HEK293T (cell line): ENCODE data around the gene PTPN13.

ENCODE experiments used
- CTCF ChIA-PET: fragments of 350-600 bp; formaldehyde crosslinking; extraction: SDS; loops from one replicate; lab custom pipeline; 2021; ENCODE audit warnings: antibody characterized with exemption, inconsistent platforms; lab: Yijun Ruan, JAX
- POLR2A ChIA-PET: fragments of 350-600 bp; formaldehyde crosslinking; extraction: SDS; loops from one replicate; lab custom pipeline; 2020; ENCODE audit warnings: antibody characterized with exemption, inconsistent platforms; lab: Yijun Ruan, JAX
- DNase-seq: peaks from one replicate; pipeline ENCODE4 v3.0.0; 2012; ENCODE audit warnings: mixed read lengths; ENCODE audit errors: extremely low spot score
- ARNT ChIP-seq: fragments of 450-650 bp; IDR thresholded peaks from 2 replicates; pipeline ENCODE4 v1.6.1; 2017; ENCODE audit warnings: mild to moderate bottlenecking
- BHLHE40 ChIP-seq: fragments of 450-650 bp; IDR thresholded peaks from 2 replicates; pipeline ENCODE4 v1.6.1; 2016; ENCODE audit warnings: mild to moderate bottlenecking, moderate library complexity, borderline replicate concordance
- CTBP1 ChIP-seq: fragments of 450-650 bp; IDR thresholded peaks from 2 replicates; pipeline ENCODE4 v1.6.1; 2016; ENCODE audit warnings: borderline replicate concordance
- ELF4 ChIP-seq: fragments of 450-650 bp; IDR thresholded peaks from 2 replicates; pipeline ENCODE4 v1.6.1; 2017; ENCODE audit warnings: antibody characterized with exemption
- FOXA1 ChIP-seq: fragments of 450-650 bp; IDR thresholded peaks from 2 replicates; pipeline ENCODE4 v1.6.1; 2016; ENCODE audit warnings: mild to moderate bottlenecking
- FOXK2 ChIP-seq: fragments of 450-650 bp; IDR thresholded peaks from 2 replicates; pipeline ENCODE4 v1.6.1; 2016; ENCODE audit warnings: mild to moderate bottlenecking
- FOXM1 ChIP-seq: fragments of 450-650 bp; IDR thresholded peaks from 2 replicates; pipeline ENCODE4 v1.6.1; 2017; ENCODE audit warnings: mild to moderate bottlenecking, borderline replicate concordance
- HDGF ChIP-seq: fragments of 450-650 bp; IDR thresholded peaks from 2 replicates; pipeline ENCODE4 v1.6.1; 2017; ENCODE audit warnings: antibody characterized with exemption, borderline replicate concordance
- L3MBTL2 ChIP-seq: fragments of 450-650 bp; conservative IDR thresholded peaks from 2 replicates; pipeline ENCODE4 v1.6.1; 2016; ENCODE audit warnings: mild to moderate bottlenecking
- LEF1 ChIP-seq: fragments of 450-650 bp; IDR thresholded peaks from 2 replicates; pipeline ENCODE4 v1.6.1; 2017; ENCODE audit warnings: mild to moderate bottlenecking, borderline replicate concordance
- NFRKB ChIP-seq: fragments of 450-650 bp; IDR thresholded peaks from 2 replicates; pipeline ENCODE4 v1.6.1; 2016; ENCODE audit warnings: mild to moderate bottlenecking, moderate library complexity
- SP1 ChIP-seq: fragments of 450-650 bp; IDR thresholded peaks from 2 replicates; pipeline ENCODE4 v1.6.1; 2017
- SUZ12 ChIP-seq: fragments of 450-650 bp; IDR thresholded peaks from 2 replicates; pipeline ENCODE4 v1.6.1; 2016; ENCODE audit warnings: mild to moderate bottlenecking
- TARDBP ChIP-seq: fragments of 450-650 bp; IDR thresholded peaks from 2 replicates; pipeline ENCODE4 v1.6.1; 2016
- ZNF384 ChIP-seq: fragments of 450-650 bp; IDR thresholded peaks from 2 replicates; pipeline ENCODE4 v1.6.1; 2016
- TF ChIP-seq, protein P1 (sequence below): fragments of 450-650 bp; IDR thresholded peaks from 2 replicates; pipeline ENCODE4 v1.6.1; 2016

Gene PTPN13

GRCh38 chr4:86586160-86586572 lies 7.9 kb upstream of the PTPN13 start:
- ChIA-PET CTCF (no interaction called here), POLR2A (interaction anchor here (1.5 to 2.0 kb wide), 2 partner anchors 10 to 11 kb away, joined by 3 to 5 read pairs; no protein-coding TSS in a partner anchor)
- TF ChIP-seq BHLHE40 (no peak), CTBP1 (no peak), FOXM1 (no peak)
- TF ChIP-seq, protein P1, sequence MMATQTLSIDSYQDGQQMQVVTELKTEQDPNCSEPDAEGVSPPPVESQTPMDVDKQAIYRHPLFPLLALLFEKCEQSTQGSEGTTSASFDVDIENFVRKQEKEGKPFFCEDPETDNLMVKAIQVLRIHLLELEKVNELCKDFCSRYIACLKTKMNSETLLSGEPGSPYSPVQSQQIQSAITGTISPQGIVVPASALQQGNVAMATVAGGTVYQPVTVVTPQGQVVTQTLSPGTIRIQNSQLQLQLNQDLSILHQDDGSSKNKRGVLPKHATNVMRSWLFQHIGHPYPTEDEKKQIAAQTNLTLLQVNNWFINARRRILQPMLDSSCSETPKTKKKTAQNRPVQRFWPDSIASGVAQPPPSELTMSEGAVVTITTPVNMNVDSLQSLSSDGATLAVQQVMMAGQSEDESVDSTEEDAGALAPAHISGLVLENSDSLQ: no peak
- DNase-seq: no peak

- no peak for TF ChIP-seq BHLHE40
- no peak for TF ChIP-seq SP1
- TF ChIP-seq TARDBP: no peak
- TF ChIP-seq FOXM1: no peak
- TF ChIP-seq, protein P1: no peak
- no peak for TF ChIP-seq L3MBTL2
- no peak for TF ChIP-seq SUZ12
- TF ChIP-seq ZNF384: no peak
- no peak for TF ChIP-seq NFRKB
- TF ChIP-seq ARNT: no peak
- no peak for TF ChIP-seq FOXA1
- TF ChIP-seq HDGF: no peak
- ChIA-PET POLR2A (interaction anchor here (1.5 to 2.0 kb wide), 2 partner anchors 9 to 10 kb away, joined by 3 to 5 read pairs; no protein-coding TSS in a partner anchor), CTCF (no interaction called here)
- DNase-seq: no peak
These were observed 7.3 kb upstream of the PTPN13 start for GRCh38 chr4:86586626-86587380.

GRCh38 chr4:86587381-86588140 lies 6.6 kb upstream of the PTPN13 start:
- ChIA-PET CTCF (no interaction called here), POLR2A (interaction anchor here (2.0 kb wide), 1 partner anchor 8 kb away, joined by 5 read pairs; no protein-coding TSS in a partner anchor)
- DNase-seq: no peak
- TF ChIP-seq LEF1 (no peak), ELF4 (no peak), FOXM1 (no peak)

DNA sequence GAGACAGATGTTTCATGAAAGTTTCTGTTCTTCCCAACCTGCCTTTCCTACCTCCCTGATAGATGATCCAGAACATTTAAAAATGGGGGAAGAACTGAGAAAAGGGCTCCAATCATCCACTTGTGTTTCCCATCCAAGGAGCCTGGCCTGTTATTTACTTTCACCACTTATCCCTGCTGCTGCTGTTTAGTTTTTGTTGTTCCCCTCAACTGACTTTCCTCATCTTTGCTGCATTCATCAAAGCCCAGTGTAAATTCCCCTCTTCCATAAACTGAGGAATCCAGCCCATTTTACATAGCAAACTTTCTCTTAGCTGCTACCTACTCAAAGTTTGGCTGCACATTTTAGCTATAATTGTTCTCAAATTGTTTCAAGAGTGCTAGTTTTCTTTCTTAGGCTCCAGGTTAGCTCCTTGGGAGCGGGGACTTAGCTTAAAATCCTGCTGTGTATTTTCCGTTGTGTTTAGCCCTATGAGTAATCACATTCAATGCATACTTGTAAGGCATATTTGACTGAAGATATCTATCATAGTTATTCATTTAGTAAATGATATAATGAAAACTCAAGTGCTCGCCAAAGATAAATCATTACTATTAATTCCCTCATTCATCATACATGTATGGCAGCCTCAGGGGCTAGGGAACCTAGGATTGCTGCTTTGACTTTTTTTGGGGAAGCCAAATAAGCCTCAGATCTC lies 1.4 kb upstream of the PTPN13 start:
- ChIA-PET CTCF (no interaction called here), POLR2A (interaction anchor here (1.0 to 2.0 kb wide), 4 partner anchors 10 to 40 kb away, joined by 3 to 8 read pairs (median 4); no protein-coding TSS in a partner anchor)
- no peak for TF ChIP-seq L3MBTL2
- TF ChIP-seq NFRKB: no peak
- no peak for TF ChIP-seq FOXK2
- TF ChIP-seq TARDBP: no peak
- no peak for TF ChIP-seq SP1
- no peak for TF ChIP-seq FOXM1
- no peak for TF ChIP-seq LEF1
- TF ChIP-seq SUZ12: no peak
- no peak for TF ChIP-seq ELF4
- no peak for TF ChIP-seq HDGF
- TF ChIP-seq ARNT: no peak
- TF ChIP-seq CTBP1: no peak
- TF ChIP-seq BHLHE40: no peak
- TF ChIP-seq, protein P1: no peak
- TF ChIP-seq ZNF384: no peak
- no peak for DNase-seq

GRCh38 chr4:86594559-86595425 lies 677 bp downstream of the PTPN13 start:
- POLR2A ChIA-PET: interaction anchor here (0.8 to 2.6 kb wide), 27 partner anchors 8 to 345 kb away, joined by 3 to 15 read pairs (median 4); partner anchors contain the start of gene C4orf36

More at GRCh38 chr4:86594559-86595425, 677 bp downstream of the PTPN13 start:
- DNase-seq: peak; percentile 44
- CTCF ChIA-PET: interaction anchor here (1.0 to 1.6 kb wide), 4 partner anchors 95 to 99 kb away, joined by 4 to 7 read pairs (median 6); no protein-coding TSS in a partner anchor
- no peak for TF ChIP-seq ARNT
- TF ChIP-seq NFRKB: no peak
- TF ChIP-seq ELF4: no peak
- no peak for TF ChIP-seq L3MBTL2
- TF ChIP-seq FOXM1: no peak
- no peak for TF ChIP-seq SP1
- TF ChIP-seq, protein P1: no peak
- TF ChIP-seq CTBP1: no peak
- TF ChIP-seq FOXA1: no peak
- no peak for TF ChIP-seq HDGF
- TF ChIP-seq BHLHE40: no peak
- TF ChIP-seq SUZ12: no peak
- no peak for TF ChIP-seq TARDBP
- no peak for TF ChIP-seq ZNF384
- TF ChIP-seq LEF1: no peak
- TF ChIP-seq FOXK2: no peak
